ENCODE measurements around the gene RAPGEF2.

The RAPGEF2 gene

GRCh38 chr4:159134429-159134828 lies 31.6 kb downstream of the RAPGEF2 start:
- DNase-seq (ENCODE audit: low read depth), result no peak

- DNase-seq (ENCODE audit: low read depth), result no peak
Measured at GRCh38 chr4:159137176-159137575, 34.3 kb downstream of the RAPGEF2 start.

GRCh38 chr4:159138436-159138835 lies 35.6 kb downstream of the RAPGEF2 start:
- DNase-seq (ENCODE audit: low read depth), result no peak

- peak; percentile 36 for DNase-seq (ENCODE audit: low read depth)
Measured at GRCh38 chr4:159141193-159141592, 38.3 kb downstream of the RAPGEF2 start.

GRCh38 chr4:159142241-159142640 lies 39.4 kb downstream of the RAPGEF2 start:
- DNase-seq (ENCODE audit: low read depth), result peak; percentile 43

GRCh38 chr4:159142681-159143384 lies 40.0 kb downstream of the RAPGEF2 start:
- no peak for DNase-seq (ENCODE audit: low read depth)

- DNase-seq (ENCODE audit: low read depth), result no peak
Measured at GRCh38 chr4:159143687-159144086, 40.8 kb downstream of the RAPGEF2 start.

- DNase-seq (ENCODE audit: low read depth), result no peak
Measured at GRCh38 chr4:159144112-159144694, 41.3 kb downstream of the RAPGEF2 start.

- DNase-seq (ENCODE audit: low read depth), result no peak
Measured at GRCh38 chr4:159145318-159145991, 42.6 kb downstream of the RAPGEF2 start.

- DNase-seq (ENCODE audit: low read depth), result no peak
Measured at GRCh38 chr4:159145992-159146330, 43.1 kb downstream of the RAPGEF2 start.

GRCh38 chr4:159146488-159146887 lies 43.6 kb downstream of the RAPGEF2 start:
- DNase-seq (ENCODE audit: low read depth), result no peak

- no peak for DNase-seq (ENCODE audit: low read depth)
Measured at GRCh38 chr4:159148441-159148840, 45.6 kb downstream of the RAPGEF2 start.

- DNase-seq (ENCODE audit: low read depth), result no peak
Measured at GRCh38 chr4:159149666-159150065, 46.8 kb downstream of the RAPGEF2 start.

GRCh38 chr4:159150396-159150795 lies 47.5 kb downstream of the RAPGEF2 start:
- no peak for DNase-seq (ENCODE audit: low read depth)

GRCh38 chr4:159150821-159151390 lies 48.0 kb downstream of the RAPGEF2 start:
- no peak for DNase-seq (ENCODE audit: low read depth)

GRCh38 chr4:159151689-159152088 lies 48.8 kb downstream of the RAPGEF2 start:
- DNase-seq (ENCODE audit: low read depth), result no peak

GRCh38 chr4:159152181-159152580 lies 49.3 kb downstream of the RAPGEF2 start:
- DNase-seq (ENCODE audit: low read depth), result no peak

GRCh38 chr4:159153669-159154068 lies 50.8 kb downstream of the RAPGEF2 start:
- DNase-seq (ENCODE audit: low read depth), result no peak

- no peak for DNase-seq (ENCODE audit: low read depth)
Measured at GRCh38 chr4:159155119-159155518, 52.2 kb downstream of the RAPGEF2 start.

GRCh38 chr4:159158083-159158617 lies 55.3 kb downstream of the RAPGEF2 start:
- no peak for DNase-seq (ENCODE audit: low read depth)

- no peak for DNase-seq (ENCODE audit: low read depth)
Measured at GRCh38 chr4:159158985-159159384, 56.1 kb downstream of the RAPGEF2 start.

GRCh38 chr4:159159611-159160010 lies 56.7 kb downstream of the RAPGEF2 start:
- no peak for DNase-seq (ENCODE audit: low read depth)

GRCh38 chr4:159160242-159160641 lies 57.4 kb downstream of the RAPGEF2 start:
- DNase-seq (ENCODE audit: low read depth), result no peak
